HG03520 (cell line): ENCODE measurements around the gene VPS37C.

Experiments used
- ATAC-seq: cut with Tn5 transposase; IDR thresholded peaks from one replicate; pipeline ENCODE4 v1.9.1; 2021; ENCODE audit warnings: mild to moderate bottlenecking, moderate library complexity; ENCODE audit not compliant: unreplicated experiment

Gene VPS37C

GRCh38 chr11:61119055-61119454 lies 42.2 kb downstream of the VPS37C start:
- ATAC-seq = no peak

- no peak for ATAC-seq
These were observed 42.8 kb downstream of the VPS37C start for GRCh38 chr11:61118406-61118805.

- ATAC-seq = no peak
These were observed 43.2 kb downstream of the VPS37C start for GRCh38 chr11:61118004-61118403.

GRCh38 chr11:61117168-61117520 lies 44.1 kb downstream of the VPS37C start:
- ATAC-seq = no peak

- ATAC-seq = no peak
These were observed 44.6 kb downstream of the VPS37C start for GRCh38 chr11:61116426-61117167.

- ATAC-seq = no peak
These were observed 45.6 kb downstream of the VPS37C start for GRCh38 chr11:61115498-61116224.

- no peak for ATAC-seq
These were observed 46.3 kb downstream of the VPS37C start for GRCh38 chr11:61114913-61115312.

- ATAC-seq = no peak
These were observed 48.0 kb downstream of the VPS37C start for GRCh38 chr11:61113201-61113600.

- ATAC-seq = no peak
These were observed 48.7 kb downstream of the VPS37C start for GRCh38 chr11:61112575-61112974.

GRCh38 chr11:61111786-61112517 lies 49.3 kb downstream of the VPS37C start:
- ATAC-seq = no peak

- ATAC-seq = no peak
These were observed 50.2 kb downstream of the VPS37C start for GRCh38 chr11:61111050-61111435.

- no peak for ATAC-seq
These were observed 50.8 kb downstream of the VPS37C start for GRCh38 chr11:61110255-61111049.

GRCh38 chr11:61109671-61110070 lies 51.6 kb downstream of the VPS37C start:
- no peak for ATAC-seq

GRCh38 chr11:61108847-61109585 lies 52.2 kb downstream of the VPS37C start:
- ATAC-seq = no peak

GRCh38 chr11:61107888-61108287 lies 53.3 kb downstream of the VPS37C start:
- no peak for ATAC-seq

- ATAC-seq = no peak
These were observed 54.2 kb downstream of the VPS37C start for GRCh38 chr11:61106894-61107470.

GRCh38 chr11:61106296-61106695 lies 54.9 kb downstream of the VPS37C start:
- no peak for ATAC-seq

- ATAC-seq = no peak
These were observed 56.3 kb downstream of the VPS37C start for GRCh38 chr11:61104963-61105362.

GRCh38 chr11:61103851-61104423 lies 57.3 kb downstream of the VPS37C start:
- ATAC-seq = no peak
